ENCODE results near the gene ETDC. TPM values are rescaled to one million over a fixed set of nuclear protein-coding genes. Genes with fewer than 3 reads are reported as not detected.
"Not testable (repeated sequence)": the region's sequence is repeated elsewhere in the genome, so short reads cannot be mapped to it uniquely, and the experiment has no call there.

Gene ETDC
- not detected for polyA plus RNA-seq (2012; ENCODE audit: low read depth, missing spikeins)

DNA sequence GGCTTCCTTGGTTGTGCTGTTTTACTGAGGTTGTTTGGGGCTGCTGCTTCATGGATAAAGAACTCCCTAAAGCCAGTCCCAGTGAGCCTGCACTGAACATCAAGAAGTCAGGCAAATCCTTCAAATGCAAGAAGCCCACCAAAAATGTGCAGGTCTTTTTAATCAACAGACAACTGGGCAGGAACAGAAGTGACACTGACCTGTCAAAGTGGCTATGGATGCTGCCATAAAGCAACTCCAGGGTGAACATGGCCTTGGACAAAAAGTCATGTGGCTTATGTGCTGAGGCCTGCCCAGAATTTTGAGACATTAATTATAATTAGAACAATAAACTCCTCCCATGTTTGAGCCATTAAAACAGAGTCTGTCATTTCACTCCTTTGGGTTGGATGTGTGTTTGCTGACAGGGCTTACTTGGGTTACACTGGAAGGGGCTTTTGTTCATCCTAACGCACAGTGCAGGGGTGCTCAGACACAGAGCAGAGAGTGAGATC lies at the start of gene ETDC:
Gene ETDC (plus strand): TSS at position 51 of the 494 bp plus-strand sequence. CDS start 0 bp downstream, at position 51.
- no peak for DNase-seq (ENCODE audit: insufficient read length, low spot score)
- FAIRE-seq: no peak
- TF ChIP-seq POLR2AphosphoS5 (IDR thresholded peaks at IDR 0.05; ENCODE audit: low read depth, low read length) (no peak), TAF1 (IDR thresholded peaks at IDR 0.05; ENCODE audit: low read depth, low read length) (no peak), POU2F2 (IDR thresholded peaks at IDR 0.05; ENCODE audit: low read depth, low read length) (no peak), SPI1 (IDR thresholded peaks at IDR 0.05; ENCODE audit: low read depth, low read length) (no peak), PAX5 (IDR thresholded peaks at IDR 0.05; ENCODE audit: insufficient read depth, low read length, severe bottlenecking) (no peak), POLR2A (IDR thresholded peaks at IDR 0.05; ENCODE audit: low read depth, low read length) (no peak)

- not testable (repeated sequence) for FAIRE-seq; DNase-seq (ENCODE audit: insufficient read length, low spot score)
These were observed 48.3 kb upstream of the ETDC start for GRCh38 chrX:135260976-135261375.

DNA sequence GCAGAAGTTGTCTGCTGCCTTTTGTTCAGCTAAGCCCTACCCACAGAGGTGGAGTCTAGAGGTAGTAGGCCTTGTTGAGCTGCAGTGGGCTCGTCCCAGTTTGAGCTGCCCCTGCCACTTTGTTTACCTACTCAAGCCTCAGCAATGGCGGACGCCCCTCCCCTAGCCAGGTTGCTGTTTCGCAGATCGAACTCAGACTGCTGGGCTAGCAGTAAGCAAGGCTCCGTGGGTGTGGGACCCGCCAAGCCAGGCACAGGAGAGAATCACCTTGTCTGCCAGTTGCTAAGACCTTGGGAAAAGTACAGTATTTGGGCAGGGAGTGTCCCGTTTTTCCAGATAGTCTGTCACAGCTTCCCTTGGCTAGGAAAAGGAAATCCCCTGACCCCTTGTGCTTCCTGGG lies 45.9 kb upstream of the ETDC start:
- FAIRE-seq; DNase-seq (ENCODE audit: insufficient read length, low spot score): not testable (repeated sequence)

GRCh38 chrX:135264206-135264605 lies 45.1 kb upstream of the ETDC start:
- no peak for FAIRE-seq
- no peak for TF ChIP-seq SPI1 (IDR thresholded peaks at IDR 0.05; ENCODE audit: low read depth, low read length)
- no peak for TF ChIP-seq TAF1 (IDR thresholded peaks at IDR 0.05; ENCODE audit: low read depth, low read length)
- TF ChIP-seq POLR2A (IDR thresholded peaks at IDR 0.05; ENCODE audit: low read depth, low read length): no peak
- no peak for TF ChIP-seq PAX5 (IDR thresholded peaks at IDR 0.05; ENCODE audit: insufficient read depth, low read length, severe bottlenecking)
- TF ChIP-seq POU2F2 (IDR thresholded peaks at IDR 0.05; ENCODE audit: low read depth, low read length): no peak
- TF ChIP-seq POLR2AphosphoS5 (IDR thresholded peaks at IDR 0.05; ENCODE audit: low read depth, low read length): no peak
- no peak for DNase-seq (ENCODE audit: insufficient read length, low spot score)

- TF ChIP-seq POU2F2 (IDR thresholded peaks at IDR 0.05; ENCODE audit: low read depth, low read length) (no peak), TAF1 (IDR thresholded peaks at IDR 0.05; ENCODE audit: low read depth, low read length) (no peak), SPI1 (IDR thresholded peaks at IDR 0.05; ENCODE audit: low read depth, low read length) (no peak), POLR2AphosphoS5 (IDR thresholded peaks at IDR 0.05; ENCODE audit: low read depth, low read length) (no peak), PAX5 (IDR thresholded peaks at IDR 0.05; ENCODE audit: insufficient read depth, low read length, severe bottlenecking) (no peak), POLR2A (IDR thresholded peaks at IDR 0.05; ENCODE audit: low read depth, low read length) (no peak)
- no peak for FAIRE-seq
- DNase-seq (ENCODE audit: insufficient read length, low spot score): no peak
These were observed 36.1 kb upstream of the ETDC start for GRCh38 chrX:135273162-135273561.

DNA sequence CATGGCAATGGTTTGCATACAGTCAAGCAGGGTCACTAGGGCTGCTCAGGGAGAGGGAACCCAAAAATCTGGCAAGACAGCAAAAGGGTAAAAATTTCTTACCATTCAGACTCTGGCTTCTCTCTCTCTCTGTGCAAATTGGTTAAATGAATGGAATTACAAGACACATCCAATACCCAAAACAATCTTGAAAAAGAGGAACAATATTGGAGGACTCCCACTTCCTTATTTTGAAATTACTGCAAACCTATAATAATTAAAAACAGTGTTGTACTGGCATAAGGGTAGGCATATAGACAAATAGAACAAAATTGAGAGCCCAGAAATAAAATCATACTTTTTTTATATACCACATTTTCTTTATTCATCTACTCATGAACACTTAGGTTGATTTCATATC lies 33.3 kb upstream of the ETDC start:
- TF ChIP-seq SPI1 (IDR thresholded peaks at IDR 0.05; ENCODE audit: low read depth, low read length) (no peak), TAF1 (IDR thresholded peaks at IDR 0.05; ENCODE audit: low read depth, low read length) (no peak), POLR2AphosphoS5 (IDR thresholded peaks at IDR 0.05; ENCODE audit: low read depth, low read length) (no peak), POU2F2 (IDR thresholded peaks at IDR 0.05; ENCODE audit: low read depth, low read length) (no peak), PAX5 (IDR thresholded peaks at IDR 0.05; ENCODE audit: insufficient read depth, low read length, severe bottlenecking) (no peak), POLR2A (IDR thresholded peaks at IDR 0.05; ENCODE audit: low read depth, low read length) (no peak)
- FAIRE-seq (no peak), DNase-seq (ENCODE audit: insufficient read length, low spot score) (no peak)

DNA sequence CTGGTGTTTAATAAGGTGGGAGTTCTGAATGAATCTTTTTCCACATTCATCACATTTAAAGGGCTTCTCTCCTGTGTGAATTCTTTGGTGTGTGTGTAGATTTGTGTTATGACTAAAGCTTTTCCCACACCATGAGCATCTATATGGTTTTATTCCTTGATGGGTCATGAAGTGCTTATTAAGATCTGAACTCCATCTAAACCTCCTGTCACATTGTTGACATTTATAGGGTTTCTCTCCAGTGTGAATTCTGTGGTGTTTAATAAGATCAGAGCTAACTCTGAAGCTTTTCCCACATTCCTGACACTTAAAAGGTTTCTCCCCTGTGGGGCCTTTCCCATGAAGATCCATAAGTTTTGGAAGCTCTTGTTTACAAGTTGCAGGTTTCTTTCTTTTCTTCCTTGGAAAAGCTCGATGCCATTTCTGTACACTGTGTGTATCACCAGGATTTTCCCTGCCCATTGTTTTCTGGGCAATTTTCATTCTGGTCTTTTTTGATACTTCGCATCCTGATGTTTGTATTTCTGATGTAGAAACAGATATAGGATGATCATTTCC lies 21.9 kb upstream of the ETDC start:
- TF ChIP-seq POU2F2 (IDR thresholded peaks at IDR 0.05; ENCODE audit: low read depth, low read length): no peak
- TF ChIP-seq PAX5 (IDR thresholded peaks at IDR 0.05; ENCODE audit: insufficient read depth, low read length, severe bottlenecking): no peak
- no peak for TF ChIP-seq TAF1 (IDR thresholded peaks at IDR 0.05; ENCODE audit: low read depth, low read length)
- no peak for TF ChIP-seq POLR2AphosphoS5 (IDR thresholded peaks at IDR 0.05; ENCODE audit: low read depth, low read length)
- TF ChIP-seq POLR2A (IDR thresholded peaks at IDR 0.05; ENCODE audit: low read depth, low read length): no peak
- TF ChIP-seq SPI1 (IDR thresholded peaks at IDR 0.05; ENCODE audit: low read depth, low read length): no peak
- FAIRE-seq (no peak), DNase-seq (ENCODE audit: insufficient read length, low spot score) (no peak)

DNA sequence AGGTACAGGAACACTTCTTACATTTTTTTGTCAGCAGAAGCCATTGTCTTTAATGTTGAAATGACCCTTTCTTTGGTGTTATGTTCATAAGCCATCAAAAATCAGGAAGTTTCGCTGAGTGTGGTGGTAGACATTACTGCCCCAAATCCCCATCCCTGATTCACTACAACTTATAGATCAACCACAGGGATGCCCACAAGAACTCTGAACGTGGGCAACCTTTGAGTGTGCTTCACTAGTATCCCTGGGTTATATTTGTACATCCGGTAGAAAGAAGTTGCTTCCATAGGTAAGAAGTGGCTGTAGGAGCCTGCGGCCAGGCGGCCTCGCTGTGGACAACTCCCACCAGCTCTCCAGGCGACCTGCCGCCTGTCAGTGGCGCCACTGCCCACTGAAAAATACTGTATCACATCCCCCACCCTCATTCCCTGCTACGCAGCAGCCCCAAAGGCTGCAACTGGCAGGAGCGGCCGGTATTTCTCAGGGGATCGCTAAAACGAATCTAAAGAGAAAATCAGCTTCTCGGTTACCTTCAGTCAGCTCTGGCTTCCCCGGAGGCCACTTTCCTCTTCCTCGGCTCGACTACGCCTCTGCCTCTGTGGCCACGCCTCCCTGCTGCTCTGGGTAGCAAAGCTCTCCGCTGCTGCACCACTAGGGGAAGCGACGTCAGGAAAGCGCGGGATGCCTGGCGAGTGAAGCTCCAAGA lies 13.9 kb upstream of the ETDC start:
- FAIRE-seq (peak; percentile 93), DNase-seq (ENCODE audit: insufficient read length, low spot score) (peak; percentile 4)
- TF ChIP-seq SPI1 (IDR thresholded peaks at IDR 0.05; ENCODE audit: low read depth, low read length) (no peak), POLR2A (IDR thresholded peaks at IDR 0.05; ENCODE audit: low read depth, low read length) (no peak), PAX5 (IDR thresholded peaks at IDR 0.05; ENCODE audit: insufficient read depth, low read length, severe bottlenecking) (no peak), POU2F2 (IDR thresholded peaks at IDR 0.05; ENCODE audit: low read depth, low read length) (no peak), POLR2AphosphoS5 (IDR thresholded peaks at IDR 0.05; ENCODE audit: low read depth, low read length) (no peak), TAF1 (IDR thresholded peaks at IDR 0.05; ENCODE audit: low read depth, low read length) (no peak)

GRCh38 chrX:135295944-135296305 lies 13.4 kb upstream of the ETDC start:
- no peak for TF ChIP-seq PAX5 (IDR thresholded peaks at IDR 0.05; ENCODE audit: insufficient read depth, low read length, severe bottlenecking)
- no peak for TF ChIP-seq TAF1 (IDR thresholded peaks at IDR 0.05; ENCODE audit: low read depth, low read length)
- no peak for TF ChIP-seq POLR2AphosphoS5 (IDR thresholded peaks at IDR 0.05; ENCODE audit: low read depth, low read length)
- no peak for TF ChIP-seq POLR2A (IDR thresholded peaks at IDR 0.05; ENCODE audit: low read depth, low read length)
- no peak for TF ChIP-seq SPI1 (IDR thresholded peaks at IDR 0.05; ENCODE audit: low read depth, low read length)
- no peak for TF ChIP-seq POU2F2 (IDR thresholded peaks at IDR 0.05; ENCODE audit: low read depth, low read length)
- no peak for FAIRE-seq

GRCh38 chrX:135302269-135302873 lies 6.9 kb upstream of the ETDC start:
- no peak for TF ChIP-seq POLR2AphosphoS5 (IDR thresholded peaks at IDR 0.05; ENCODE audit: low read depth, low read length)
- TF ChIP-seq POU2F2 (IDR thresholded peaks at IDR 0.05; ENCODE audit: low read depth, low read length): no peak
- TF ChIP-seq POLR2A (IDR thresholded peaks at IDR 0.05; ENCODE audit: low read depth, low read length): no peak
- TF ChIP-seq TAF1 (IDR thresholded peaks at IDR 0.05; ENCODE audit: low read depth, low read length): no peak
- no peak for TF ChIP-seq SPI1 (IDR thresholded peaks at IDR 0.05; ENCODE audit: low read depth, low read length)
- TF ChIP-seq PAX5 (IDR thresholded peaks at IDR 0.05; ENCODE audit: insufficient read depth, low read length, severe bottlenecking): no peak
- FAIRE-seq: no peak
- DNase-seq (ENCODE audit: insufficient read length, low spot score): no peak

More at GRCh38 chrX:135295944-135296305, 13.4 kb upstream of the ETDC start:
- DNase-seq (ENCODE audit: insufficient read length, low spot score): no peak
